KMS-11 (cell line): ENCODE data around the gene PDE10A.
"Not testable (repeated sequence)": the region's sequence is repeated elsewhere in the genome, so short reads cannot be mapped to it uniquely, and the experiment has no call there.

Source experiments
- H2AFZ ChIP-seq: fragments of 200-600 bp; sonication (generic); 2 replicates; pipeline ENCODE4 v1.6.1; 2016; ENCODE audit warnings: antibody characterized with exemption, mixed run types, low read depth
- H3K27ac ChIP-seq: fragments of 200-600 bp; sonication (generic); 2 replicates; pipeline ENCODE4 v1.6.1; 2016; ENCODE audit warnings: mild to moderate bottlenecking, mixed run types
- H3K27me3 ChIP-seq: fragments of 200-600 bp; sonication (generic); 2 replicates; pipeline ENCODE4 v1.6.1; 2017; ENCODE audit warnings: mild to moderate bottlenecking, low read depth, mixed run types, moderate library complexity; ENCODE audit not compliant: insufficient read depth
- H3K36me3 ChIP-seq: fragments of 200-600 bp; sonication (generic); 2 replicates; pipeline ENCODE4 v1.6.1; 2017; ENCODE audit warnings: mild to moderate bottlenecking, mixed run types; ENCODE audit not compliant: insufficient read depth
- H3K4me1 ChIP-seq: fragments of 200-600 bp; sonication (generic); 2 replicates; pipeline ENCODE4 v1.6.1; 2016; ENCODE audit warnings: mild to moderate bottlenecking, low read depth, mixed run types; ENCODE audit not compliant: poor library complexity, severe bottlenecking
- H3K4me2 ChIP-seq: fragments of 200-600 bp; sonication (generic); 2 replicates; pipeline ENCODE4 v1.7.0; 2016; ENCODE audit warnings: mild to moderate bottlenecking, mixed run types
- H3K4me3 ChIP-seq: fragments of 200-600 bp; sonication (generic); IDR thresholded peaks from 2 replicates; pipeline ENCODE4 v1.6.1; 2017; ENCODE audit warnings: low read depth, low read length, mixed read lengths; ENCODE audit not compliant: insufficient read depth
- H3K79me2 ChIP-seq: fragments of 200-600 bp; sonication (generic); 2 replicates; pipeline ENCODE4 v1.6.1; 2016; ENCODE audit warnings: low read depth, mixed run types; ENCODE audit not compliant: insufficient read depth
- H3K9ac ChIP-seq: fragments of 200-600 bp; sonication (generic); 2 replicates; pipeline ENCODE4 v1.6.1; 2016; ENCODE audit warnings: mild to moderate bottlenecking, mixed run types
- H4K20me1 ChIP-seq: fragments of 200-600 bp; sonication (generic); 2 replicates; pipeline ENCODE4 v1.6.1; 2016; ENCODE audit warnings: mild to moderate bottlenecking, mixed run types; ENCODE audit not compliant: insufficient read depth
- TF ChIP-seq, protein P1 (sequence below): fragments of 200-600 bp; sonication (generic); conservative IDR thresholded peaks from 2 replicates; pipeline ENCODE4 v1.6.1; 2017; ENCODE audit warnings: low read depth, mild to moderate bottlenecking, antibody characterized with exemption, low read length, moderate library complexity, mixed read lengths

Gene PDE10A

DNA sequence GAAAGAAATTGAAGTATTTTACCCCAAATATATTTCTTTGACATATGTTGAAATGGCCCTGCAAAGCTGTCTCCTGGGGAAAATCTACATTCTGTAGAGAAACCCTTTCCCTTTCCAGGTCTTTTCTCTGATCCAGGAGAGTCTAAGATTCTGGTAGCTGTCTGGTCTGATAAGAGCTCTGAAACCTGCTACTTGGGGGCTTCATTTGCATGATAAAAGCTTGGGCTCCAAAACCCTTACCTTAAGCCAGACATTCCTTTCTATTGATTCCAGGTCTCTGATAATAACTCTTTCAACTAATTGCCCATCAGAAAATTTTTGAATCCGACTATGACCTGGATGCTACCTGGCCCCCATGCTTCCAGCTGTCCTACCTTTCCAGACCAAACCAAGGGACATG lies 184.5 kb downstream of the PDE10A start:
- Histone ChIP-seq H3K4me2 (no peak overlapping the region), H3K9ac (no peak overlapping the region), H3K79me2 (no peaks in the 10 kb centered on the region), H4K20me1 (no peaks in the 10 kb centered on the region), H3K36me3 (no peaks in the 10 kb centered on the region), H2AFZ (no peak overlapping the region), H3K27me3 (no peaks in the 10 kb centered on the region), H3K4me3 (no peak overlapping the region), H3K27ac (no peak overlapping the region), H3K4me1 (no peaks in the 10 kb centered on the region)
- TF ChIP-seq, protein P1, sequence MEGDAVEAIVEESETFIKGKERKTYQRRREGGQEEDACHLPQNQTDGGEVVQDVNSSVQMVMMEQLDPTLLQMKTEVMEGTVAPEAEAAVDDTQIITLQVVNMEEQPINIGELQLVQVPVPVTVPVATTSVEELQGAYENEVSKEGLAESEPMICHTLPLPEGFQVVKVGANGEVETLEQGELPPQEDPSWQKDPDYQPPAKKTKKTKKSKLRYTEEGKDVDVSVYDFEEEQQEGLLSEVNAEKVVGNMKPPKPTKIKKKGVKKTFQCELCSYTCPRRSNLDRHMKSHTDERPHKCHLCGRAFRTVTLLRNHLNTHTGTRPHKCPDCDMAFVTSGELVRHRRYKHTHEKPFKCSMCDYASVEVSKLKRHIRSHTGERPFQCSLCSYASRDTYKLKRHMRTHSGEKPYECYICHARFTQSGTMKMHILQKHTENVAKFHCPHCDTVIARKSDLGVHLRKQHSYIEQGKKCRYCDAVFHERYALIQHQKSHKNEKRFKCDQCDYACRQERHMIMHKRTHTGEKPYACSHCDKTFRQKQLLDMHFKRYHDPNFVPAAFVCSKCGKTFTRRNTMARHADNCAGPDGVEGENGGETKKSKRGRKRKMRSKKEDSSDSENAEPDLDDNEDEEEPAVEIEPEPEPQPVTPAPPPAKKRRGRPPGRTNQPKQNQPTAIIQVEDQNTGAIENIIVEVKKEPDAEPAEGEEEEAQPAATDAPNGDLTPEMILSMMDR, result no peak

DNA sequence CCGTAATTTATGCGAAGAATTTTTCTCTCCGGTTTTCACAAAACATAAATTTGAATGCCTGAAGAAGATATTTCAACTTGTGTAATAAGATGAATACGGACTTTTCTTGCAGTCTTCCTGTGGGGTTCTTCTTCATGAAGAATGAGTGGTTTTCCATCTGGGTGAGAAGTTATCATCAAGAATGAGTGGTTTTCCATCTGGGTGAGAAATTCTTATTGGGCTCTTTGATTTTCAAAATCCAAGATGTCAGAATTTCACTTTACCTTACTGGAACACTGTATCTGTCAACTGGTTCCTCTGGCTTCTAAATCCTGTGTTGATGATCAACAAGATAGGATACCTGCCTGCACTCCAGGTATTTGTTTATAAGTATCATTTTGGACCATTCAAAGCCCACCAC lies 193.6 kb downstream of the PDE10A start:
- Histone ChIP-seq H3K4me1 (no peaks in the 10 kb centered on the region), H4K20me1 (no peaks in the 10 kb centered on the region), H3K79me2 (no peaks in the 10 kb centered on the region), H3K27me3 (no peaks in the 10 kb centered on the region), H3K9ac (no peak overlapping the region), H3K4me2 (no peak overlapping the region), H2AFZ (no peak overlapping the region), H3K36me3 (no peaks in the 10 kb centered on the region), H3K27ac (no peak overlapping the region), H3K4me3 (no peak overlapping the region)
- TF ChIP-seq, protein P1, result no peak

DNA sequence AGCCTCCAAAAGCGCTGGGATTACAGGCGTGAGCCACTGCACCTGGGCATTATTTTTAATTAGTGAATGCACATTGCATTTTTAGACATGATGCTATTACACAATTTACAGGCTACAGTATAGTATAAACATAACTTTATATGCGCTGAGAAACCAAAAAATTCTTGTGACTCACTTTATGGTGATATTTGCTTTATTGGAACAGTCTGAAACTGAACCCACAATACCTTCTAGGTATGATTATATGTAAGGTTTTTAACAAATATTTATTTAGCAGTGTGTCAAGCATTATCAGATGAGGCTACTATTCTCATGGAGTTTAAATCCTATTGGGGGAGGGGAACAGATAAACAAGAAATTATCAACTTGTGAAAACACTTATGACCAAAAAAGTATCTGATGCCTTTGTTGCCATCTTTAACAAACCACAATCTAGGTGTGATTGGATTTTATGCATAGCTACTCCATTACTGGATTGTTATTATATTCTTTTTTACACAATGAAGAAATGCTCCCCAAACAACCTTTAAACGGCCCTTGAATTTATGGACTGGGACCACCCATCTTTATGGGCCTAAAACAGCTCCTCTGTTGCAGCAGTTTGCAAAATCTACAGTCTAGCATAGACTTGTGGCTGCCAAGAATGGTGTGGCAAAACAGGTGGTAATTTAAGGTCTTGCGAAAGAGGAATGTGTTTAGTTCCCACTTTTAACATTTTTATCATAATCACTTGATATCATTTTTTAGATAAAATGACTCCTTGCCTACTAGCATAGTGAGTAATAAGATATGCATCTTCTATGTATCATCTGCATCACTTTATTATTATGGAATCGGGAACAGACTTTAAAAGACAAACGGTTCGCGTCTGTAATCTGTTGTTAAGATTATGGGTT lies 194.5 kb downstream of the PDE10A start:
- Histone ChIP-seq H3K4me1 (no peaks in the 10 kb centered on the region), H4K20me1 (no peaks in the 10 kb centered on the region), H3K27ac (no peak overlapping the region), H3K4me2 (no peak overlapping the region), H3K9ac (no peak overlapping the region), H3K79me2 (no peaks in the 10 kb centered on the region), H2AFZ (no peak overlapping the region), H3K4me3 (no peak overlapping the region), H3K36me3 (no peaks in the 10 kb centered on the region), H3K27me3 (no peaks in the 10 kb centered on the region)
- TF ChIP-seq, protein P1, result no peak

DNA sequence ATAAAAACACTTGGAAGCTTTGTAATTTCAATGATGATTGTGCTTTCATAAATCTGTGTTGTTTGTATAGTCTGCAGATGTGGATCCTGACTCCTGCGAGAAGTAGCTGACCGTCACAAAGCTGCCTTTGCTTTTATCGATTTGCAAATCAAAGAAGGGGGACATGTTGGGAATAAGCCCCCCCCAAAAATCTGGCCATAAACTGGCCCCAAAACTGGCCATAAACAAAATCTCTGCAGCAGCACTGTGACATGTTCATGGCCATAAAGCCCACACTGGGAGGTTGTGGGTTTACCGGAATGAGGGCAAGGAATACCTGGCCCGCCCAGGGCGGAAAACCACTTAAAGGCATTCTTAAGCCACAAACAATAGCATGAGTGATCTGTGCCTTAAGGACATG lies 199.5 kb downstream of the PDE10A start:
- H3K9ac ChIP-seq, H4K20me1 ChIP-seq, H3K4me2 ChIP-seq, H3K27ac ChIP-seq, H3K79me2 ChIP-seq, H2AFZ ChIP-seq, H3K4me3 ChIP-seq, H3K4me1 ChIP-seq, H3K27me3 ChIP-seq, H3K36me3 ChIP-seq: not testable (repeated sequence)

DNA sequence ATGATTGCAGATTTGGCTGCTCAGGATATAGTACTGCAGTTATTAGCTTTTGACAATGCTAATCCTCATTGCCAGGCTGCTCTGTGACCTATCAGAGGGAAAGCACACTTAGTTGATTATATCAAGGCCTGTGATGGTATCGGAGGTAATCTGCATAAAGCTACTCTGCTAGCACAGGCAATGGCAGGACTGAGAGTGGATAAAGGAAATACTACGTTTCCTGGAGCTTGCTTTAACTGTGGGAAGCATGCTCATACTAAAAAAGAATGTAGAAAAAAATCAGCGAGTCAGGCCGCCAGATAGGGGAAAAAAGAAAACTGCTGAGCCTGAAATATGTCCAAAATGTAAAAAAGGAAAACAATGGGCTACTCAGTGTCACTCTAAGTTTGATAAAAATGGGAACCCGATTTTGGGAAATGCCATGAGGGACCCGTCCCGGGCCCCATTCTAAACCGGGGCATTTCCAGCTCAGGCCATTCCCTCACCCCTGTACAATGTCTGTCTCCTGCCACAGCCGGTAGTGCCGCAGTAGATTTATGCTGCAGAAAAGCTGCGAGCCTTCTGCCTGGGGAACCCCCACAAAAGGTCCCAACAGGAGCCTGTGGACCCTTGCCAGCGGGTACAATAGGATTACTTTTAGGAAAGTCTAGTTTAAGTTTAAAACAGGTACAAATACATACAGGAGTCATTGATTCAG lies 203.3 kb downstream of the PDE10A start:
- H2AFZ ChIP-seq, H3K9ac ChIP-seq, H3K27me3 ChIP-seq, H3K4me2 ChIP-seq, H3K4me3 ChIP-seq, H3K27ac ChIP-seq, H3K36me3 ChIP-seq, H4K20me1 ChIP-seq, H3K79me2 ChIP-seq, H3K4me1 ChIP-seq: not testable (repeated sequence)
